HG03571 (cell line): ENCODE data around the gene TMEM144.
A peak's percentile ranks its signal among the peaks of the same experiment; 100 is the strongest.

ENCODE experiments used
- ATAC-seq: cut with Tn5 transposase; IDR thresholded peaks from one replicate; pipeline ENCODE4 v1.9.1; 2021; ENCODE audit not compliant: unreplicated experiment

The TMEM144 gene

DNA sequence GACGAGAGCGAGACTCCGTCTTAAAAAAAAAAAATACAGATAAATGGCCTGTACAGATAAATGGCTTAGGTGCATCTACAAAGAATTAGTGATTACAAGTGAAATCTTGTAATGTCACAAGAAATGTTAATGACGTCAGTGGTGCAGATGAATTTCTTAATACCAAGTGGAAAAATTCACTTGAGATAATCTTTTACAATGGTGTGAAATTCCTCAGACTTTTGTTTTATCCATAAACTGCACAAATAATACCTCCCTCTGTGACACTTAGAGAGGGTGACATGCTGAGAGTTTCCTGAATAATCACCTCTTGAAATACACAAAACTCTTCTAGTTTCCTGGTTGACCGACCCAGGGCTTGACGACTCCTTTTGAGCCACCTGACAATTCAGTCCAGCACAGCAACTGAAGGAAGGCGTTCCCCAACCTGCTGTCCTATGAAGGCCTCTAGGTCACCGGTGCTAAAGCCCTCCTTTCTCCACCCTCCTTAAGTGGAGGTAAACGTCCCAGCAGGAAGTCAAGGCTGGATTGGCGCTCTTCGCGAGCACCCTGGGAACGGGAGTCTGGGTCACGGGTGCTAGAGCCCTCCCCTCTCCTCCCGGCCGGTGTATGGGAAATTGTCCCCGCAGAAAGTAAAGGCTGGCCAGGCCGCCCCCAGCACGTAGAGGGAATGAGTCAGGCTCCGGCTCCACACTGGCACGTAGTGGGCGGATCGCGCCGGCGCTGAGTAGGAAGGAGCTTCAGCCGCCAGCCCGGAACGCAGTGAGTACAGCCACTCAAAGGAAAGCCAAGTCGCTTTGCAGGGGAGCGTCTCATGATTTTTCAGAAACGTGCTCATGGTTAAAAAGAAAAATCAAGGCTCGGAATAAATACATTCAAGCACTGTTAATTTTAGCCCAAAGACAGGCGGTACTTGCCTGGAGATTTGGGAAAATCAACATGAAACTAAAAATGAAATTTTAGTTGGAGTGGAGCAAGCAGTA lies at the start of gene TMEM144:
TSS of gene TMEM144 (plus strand) at position 662 of the 983 bp plus-strand sequence. CDS start 2,182 bp downstream, outside the sequence.
- peak; percentile 73 for ATAC-seq

DNA sequence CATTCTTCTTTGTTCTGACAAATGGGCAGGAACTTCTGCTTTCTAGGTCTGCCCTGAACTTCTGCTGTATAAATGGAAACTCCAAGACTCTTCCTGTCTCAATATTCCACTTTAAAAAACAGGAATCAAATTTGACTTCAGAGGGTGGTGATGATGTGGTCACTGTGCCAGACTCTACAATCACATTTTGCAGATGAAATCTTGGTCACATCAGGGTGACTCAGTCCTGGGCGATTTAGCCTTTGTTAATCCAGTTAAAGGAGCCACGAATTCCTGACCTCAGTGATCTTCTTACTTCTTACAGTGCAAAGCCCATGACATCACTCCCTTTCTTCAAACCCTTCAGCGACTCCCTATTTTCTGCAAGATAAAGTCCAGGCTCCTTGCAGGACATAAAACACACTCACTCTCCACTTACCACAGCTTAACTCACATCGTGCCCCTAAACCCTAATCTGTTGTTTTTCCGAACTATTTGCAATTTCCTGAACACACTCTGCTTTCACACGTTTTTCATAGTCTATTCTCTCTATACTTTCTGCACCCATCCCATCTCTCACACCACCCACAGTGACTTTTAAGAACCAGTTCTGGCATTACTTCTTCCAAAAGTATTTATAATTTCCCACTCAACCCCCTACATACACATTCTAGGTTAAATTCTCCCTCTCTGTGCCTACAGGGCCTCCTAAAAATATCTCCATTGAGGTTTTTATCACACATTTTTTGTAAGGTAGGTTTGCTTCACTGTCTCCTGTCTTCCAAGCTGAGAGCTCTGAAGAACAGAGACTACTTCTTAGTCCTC lies 48.5 kb upstream of the TMEM144 start:
- ATAC-seq: no peak

DNA sequence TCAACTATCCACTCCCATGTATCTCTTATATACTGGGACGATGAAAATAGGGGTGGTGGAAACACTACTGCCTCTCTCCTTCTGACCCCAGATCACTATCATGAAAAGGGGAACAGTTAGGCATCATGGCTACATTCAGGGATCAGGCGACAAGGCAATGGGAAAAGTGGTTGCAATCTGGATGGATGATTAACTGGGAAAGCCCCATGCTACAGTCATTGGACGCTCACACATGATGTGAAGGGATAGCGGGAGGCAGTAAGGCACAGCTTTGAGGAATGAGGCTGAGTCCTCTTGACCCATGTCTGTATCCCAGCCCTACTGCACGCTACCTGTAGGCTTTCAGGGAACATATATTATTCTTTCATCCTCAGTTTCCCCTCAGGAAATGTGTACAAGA lies 47.7 kb upstream of the TMEM144 start:
- no peak for ATAC-seq

DNA sequence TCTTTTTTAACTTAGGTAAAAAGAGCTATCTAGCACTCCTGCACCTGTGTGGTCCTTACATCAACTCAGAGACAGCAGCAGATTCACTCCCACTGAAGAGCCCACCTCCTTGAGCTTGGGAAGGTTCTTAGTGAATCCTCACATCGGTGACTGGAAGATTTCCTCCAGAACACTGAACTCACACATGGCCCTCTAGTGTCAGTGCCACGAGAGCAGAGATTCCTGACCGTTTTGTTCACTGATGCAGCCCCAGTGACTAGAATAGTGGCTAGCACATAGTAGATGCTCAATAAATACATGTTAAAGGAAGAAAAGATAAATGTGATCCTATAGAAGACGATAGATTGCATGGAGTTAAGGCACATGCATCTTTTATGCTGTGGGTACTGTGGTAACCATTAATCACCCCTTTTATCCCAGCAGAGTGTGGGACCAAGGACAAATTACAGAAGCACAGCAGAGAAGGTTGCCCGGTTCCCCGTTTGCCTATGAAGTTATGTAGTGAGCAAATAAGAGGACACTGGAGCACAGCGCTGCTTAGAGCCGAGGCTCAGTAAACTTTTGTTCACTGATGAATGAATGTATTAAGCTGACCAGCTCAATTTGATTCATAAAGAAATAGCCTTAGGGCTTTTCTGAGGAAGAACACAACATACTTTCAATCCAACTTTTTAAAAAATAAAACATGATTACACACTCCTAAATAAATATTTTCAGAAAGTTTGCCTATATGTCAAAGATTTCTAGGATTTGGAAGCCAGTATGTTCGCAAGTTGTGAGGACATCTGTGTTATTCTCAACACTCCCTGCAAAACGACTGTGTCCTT lies 46.1 kb upstream of the TMEM144 start:
- no peak for ATAC-seq

DNA sequence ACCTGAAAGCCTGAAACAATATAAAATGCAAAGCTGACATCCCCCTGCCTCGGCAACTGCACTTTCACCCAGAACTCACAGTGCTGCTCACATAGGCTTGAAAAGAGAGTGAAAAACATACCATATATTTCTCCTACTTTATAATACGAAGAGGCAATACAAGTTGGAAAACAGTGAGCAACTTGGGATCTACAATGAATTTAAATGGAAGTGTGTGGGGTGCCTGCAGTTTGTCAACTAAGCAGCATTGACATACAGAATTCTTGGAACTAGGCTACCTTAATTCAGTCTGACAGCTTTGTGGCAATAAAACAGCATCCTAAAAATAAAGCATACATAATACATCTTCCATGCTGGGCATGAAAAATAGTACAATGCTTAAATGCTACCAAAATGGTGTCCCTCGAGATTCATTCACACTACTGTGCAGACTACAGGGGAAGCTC lies 45.5 kb upstream of the TMEM144 start:
- ATAC-seq: no peak

DNA sequence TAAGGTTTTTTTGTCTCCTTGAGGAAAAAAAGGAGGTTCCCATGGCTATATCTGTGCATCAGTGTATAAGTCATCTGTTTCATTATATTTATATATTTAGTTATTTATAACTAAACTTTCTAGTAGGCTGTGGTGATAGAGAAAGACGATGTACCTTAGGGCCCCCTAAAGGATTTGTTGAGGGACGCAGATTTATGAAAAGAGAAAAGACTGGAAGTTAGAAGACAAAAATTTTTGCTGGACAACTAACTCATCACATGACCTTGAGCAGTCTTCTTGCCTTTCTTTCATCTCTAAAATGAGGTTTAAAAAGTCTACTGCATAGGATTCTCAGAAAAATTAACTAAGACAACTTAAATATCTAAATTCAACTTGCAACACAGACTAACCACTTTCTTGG lies 43.6 kb upstream of the TMEM144 start:
- ATAC-seq: no peak

DNA sequence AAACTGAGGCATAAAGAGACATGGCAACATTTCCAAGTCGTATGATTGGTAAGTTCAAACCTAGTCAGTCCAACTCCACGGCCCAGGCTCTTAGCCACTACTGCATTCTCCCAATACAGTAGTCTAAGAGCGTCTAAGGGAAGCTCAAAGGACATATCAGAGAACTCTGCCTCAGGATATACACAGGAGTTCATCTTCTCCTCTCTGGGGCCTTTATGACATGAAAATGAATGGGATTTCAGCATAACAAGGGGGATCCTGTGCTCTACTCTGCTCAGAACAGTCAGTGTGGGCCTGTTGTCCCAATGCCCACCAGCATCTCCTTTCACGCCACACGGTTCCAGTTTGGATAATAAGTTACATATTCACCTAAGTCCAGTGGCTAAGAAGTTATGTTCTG lies 41.7 kb upstream of the TMEM144 start:
- ATAC-seq: no peak

DNA sequence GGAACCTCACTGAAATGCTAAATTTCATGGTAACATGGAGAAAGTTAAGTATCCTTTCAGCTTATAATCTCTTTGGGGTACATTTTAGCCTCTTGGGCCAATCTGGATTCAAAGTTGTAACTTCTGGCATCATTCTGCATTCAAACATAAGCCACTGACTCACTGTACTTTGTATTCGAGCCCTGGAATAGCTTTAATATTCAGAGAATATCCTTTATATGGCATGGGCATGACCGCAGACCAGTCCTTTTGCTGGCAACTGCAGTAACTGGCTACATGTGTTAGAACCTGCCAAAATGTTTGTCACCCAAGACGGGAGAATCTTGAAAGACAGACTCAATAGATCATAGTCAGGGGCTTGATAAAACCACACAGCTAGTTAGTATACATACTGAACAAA lies 40.8 kb upstream of the TMEM144 start:
- no peak for ATAC-seq

DNA sequence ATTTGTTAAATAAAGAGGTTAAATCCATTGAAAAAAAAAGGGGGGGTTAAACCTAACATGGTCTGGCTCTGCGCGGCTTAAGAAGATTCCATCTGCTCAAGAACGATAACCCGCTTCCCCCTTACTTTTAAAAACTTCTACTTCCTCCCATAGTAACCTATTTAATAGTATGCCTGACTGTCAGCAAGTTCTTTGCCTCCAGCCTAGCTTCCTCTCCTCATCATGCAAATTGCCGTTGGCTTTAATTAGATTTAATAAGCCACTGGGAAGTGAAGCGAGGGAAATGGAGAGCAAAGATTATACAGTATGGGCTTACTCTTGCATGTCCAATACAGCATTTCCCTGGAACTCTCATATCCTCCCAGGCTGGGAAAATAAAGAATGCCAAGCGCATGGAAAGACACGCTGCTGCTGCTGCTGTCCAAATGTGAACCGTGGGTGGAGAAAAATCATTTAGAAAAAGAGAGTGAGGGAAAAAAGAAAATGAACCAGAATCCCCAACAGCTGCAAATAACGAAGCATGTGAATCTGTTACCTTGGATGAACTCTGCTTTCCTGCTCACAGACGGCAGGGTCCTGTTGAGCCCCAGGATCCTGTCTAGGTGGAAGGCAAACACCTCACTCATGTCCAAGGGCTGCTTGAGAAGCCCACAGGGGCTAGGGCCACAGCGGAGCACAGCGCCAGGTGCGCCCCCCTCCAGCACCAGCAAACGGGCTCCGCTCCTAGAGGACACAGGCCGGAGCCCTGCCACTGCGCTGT lies 40.2 kb upstream of the TMEM144 start:
- ATAC-seq: no peak

DNA sequence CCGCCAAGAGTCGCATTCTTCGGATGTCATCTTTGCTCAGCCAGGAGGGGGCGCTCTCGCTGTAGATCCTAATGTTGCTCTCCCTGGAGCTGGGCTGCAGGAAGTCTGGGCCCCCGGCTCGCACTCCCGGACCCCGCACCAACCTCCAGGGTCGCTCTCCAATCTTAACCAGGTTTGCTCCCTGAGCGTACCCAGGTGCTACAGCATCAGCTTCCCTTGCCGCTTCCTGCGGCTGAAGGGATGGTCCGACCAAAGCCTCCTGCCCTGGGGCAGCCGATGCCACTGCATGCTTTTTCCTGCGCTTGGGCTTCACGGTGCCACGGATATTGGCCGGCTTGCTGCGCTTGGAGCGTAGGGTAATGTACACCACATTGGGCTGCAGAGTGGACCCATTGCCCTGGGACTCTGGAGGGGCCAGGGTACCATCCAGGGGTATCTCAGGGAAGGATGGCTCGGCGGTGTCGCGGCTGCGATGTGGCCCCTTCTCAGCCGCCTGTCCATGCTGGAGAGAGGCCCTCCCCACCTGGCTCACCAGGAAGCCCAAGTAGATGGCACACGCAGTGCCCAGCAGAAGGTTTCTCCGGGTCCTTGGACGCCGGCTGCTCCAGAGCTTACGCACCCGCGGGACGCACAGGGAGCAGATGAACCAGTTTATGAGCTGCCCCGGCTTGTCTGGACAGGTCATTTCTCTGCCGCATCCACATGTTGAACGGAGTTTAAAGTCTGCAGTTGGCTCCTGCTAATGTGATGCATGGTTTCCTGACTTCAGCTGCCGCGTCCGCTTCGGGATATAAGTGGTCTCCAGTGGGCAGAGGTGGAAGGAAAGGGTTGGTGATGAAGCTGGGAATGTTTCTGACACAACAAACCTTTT lies 39.4 kb upstream of the TMEM144 start:
- no peak for ATAC-seq

DNA sequence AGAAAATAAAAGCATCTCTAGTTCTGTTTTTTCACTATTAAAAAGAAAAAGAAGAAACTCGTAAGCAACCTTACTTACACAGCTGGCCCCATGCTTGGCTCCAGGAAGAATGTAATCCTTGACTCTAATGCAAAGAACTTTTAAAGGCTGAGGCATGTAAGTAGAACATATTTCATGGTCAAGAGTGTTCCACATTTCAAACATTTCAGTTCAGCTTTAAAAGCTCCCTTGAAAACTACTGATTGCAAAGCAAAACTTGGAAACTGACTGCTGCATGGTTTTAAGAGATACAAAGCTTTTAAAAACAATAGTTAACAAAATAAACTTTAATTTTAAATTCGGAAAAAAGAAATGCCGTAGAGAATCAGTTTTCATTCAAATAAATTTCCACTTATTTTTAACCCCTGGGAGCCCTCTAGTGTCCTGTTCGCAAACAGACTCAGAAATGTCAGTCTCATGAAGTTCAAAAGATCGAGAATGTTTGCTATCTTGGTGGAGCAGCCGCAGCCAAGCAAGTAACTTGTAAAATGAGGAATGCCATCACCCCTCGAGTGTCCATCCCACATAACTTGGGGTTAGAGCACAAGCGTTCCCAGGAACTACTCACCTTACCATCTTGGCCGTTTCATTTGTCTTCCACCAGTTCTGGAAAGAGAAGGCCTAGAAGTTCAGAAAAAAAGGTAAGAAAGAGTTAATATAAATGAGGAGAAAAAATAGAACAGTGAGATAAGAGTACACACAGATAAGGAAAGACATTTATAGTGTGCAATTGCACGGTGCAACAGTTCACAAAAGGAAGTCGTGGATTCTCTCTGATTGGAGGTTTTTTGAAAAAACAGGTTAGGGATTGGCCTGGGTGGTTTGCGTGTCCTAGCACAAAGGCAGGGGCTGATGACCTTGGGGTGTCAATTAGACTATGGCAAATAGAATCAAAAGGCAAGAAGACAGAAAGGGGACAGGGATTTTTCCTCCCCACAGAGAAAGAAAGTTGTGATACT lies 37.7 kb upstream of the TMEM144 start, which contains the start of gene GASK1B:
TSS of gene GASK1B (minus strand) at position 765 of the 998 bp plus-strand sequence. CDS start 1,650 bp downstream, outside the sequence.
- no peak for ATAC-seq

DNA sequence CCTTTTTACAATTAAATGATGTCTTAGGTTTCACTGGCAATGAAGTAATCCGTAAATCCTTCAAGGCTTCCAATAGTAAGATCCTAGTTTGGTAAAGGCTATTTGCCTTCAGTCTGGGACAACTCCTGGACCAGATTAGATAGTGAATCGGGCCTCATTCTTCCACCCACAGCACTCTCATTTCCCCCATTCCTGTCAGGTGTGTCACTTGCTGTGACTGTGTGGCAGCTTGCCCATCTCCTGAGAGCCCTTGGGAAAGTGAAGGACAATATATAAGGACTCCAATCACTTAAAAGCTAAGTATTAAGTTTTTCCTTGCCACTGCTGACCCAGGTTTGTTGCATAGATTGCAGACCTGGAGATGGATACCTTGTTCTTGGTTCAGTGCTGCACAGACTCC lies 34.2 kb upstream of the TMEM144 start:
- no peak for ATAC-seq

DNA sequence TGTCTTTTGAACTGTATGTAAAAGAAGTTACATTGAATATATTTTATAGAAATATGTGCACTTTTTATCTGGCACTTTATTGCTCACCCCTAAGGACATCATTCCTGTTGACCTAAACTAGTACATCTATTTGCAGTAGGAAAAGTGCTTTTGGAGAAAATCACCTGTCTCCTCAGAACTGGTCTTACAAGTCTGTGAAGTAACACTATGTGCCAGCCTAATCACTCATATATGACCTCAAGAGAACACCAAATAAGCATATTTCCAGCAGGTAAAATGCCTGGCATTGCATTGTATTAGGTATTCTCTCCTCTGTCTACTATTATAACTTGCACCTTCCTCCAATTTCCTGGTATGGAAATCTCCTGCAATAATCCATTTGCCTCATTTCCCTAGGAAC lies 33.5 kb upstream of the TMEM144 start:
- ATAC-seq: no peak

DNA sequence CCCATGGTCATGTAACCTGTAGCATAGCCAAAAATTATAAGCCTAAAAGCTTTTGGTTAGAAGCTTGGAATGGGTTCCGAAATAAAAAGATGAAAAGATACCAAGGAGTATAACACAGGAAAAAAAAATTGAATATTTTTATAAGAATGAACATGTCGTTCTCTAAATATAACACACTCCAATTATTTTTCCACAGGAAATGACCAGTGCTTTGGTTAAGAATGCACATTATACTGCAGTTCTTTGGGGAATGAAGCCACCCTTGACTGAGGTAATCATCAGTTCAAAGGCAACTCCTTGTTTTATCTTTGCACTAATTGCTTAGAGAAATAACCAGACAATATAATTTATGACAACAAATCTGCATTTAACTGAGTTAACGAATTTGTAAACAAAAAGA lies 30.8 kb upstream of the TMEM144 start:
- ATAC-seq: no peak

DNA sequence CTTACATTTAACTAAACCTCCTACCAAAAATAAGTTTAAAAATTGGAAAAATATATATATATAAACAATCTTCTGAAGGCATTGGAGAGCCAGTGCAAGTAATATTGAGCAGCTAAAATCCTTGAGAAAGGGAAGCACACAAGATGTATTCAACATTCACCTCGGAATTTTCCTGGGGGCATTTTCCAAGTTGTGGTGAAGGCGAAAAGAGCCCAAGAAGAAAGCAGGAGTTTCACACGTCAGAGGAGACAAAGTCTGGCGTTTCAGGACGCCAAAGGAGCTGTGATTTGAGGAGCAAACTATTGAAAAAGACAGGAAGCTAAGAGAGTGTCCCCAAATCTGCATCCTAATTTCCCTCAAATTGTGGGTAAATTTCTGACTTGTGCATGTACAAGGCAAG lies 28.4 kb upstream of the TMEM144 start:
- no peak for ATAC-seq

DNA sequence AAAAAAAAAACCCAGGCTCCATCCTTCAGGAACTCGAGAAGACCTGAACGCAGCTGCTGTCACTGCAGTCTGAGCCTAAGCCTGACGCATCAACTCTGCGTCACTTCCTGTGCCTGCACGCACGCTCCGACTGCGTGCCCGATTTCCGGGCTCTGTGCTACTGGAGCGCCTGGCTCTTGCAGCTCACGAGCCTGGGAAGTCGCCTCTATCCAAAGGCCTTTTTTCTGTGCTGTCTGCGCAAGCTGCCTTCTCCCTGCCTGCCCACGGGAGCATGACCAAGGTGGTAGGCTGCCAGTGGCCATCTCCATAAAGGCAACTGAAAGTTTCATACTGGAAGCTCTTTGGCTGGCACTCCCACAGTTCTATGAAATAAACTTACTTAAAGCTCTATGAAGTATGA lies 27.6 kb upstream of the TMEM144 start:
- no peak for ATAC-seq

DNA sequence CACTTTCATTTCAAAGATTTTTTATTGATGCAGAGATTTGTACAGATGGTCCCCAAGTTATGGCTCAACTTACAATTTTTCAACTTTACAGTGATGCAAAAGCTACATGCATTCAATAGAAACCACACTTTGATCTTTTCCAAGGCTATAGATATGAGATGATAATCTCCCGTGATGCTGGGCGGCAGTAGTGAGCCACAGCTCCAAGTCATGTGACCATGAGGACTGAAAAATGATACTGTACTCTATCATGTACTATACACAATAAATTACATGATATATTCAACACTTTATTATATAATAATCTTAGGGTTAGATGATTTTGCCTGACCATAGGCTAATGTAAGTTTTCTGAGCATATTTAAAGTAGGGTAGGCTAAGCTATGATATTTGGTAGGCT lies 23.5 kb upstream of the TMEM144 start:
- no peak for ATAC-seq

DNA sequence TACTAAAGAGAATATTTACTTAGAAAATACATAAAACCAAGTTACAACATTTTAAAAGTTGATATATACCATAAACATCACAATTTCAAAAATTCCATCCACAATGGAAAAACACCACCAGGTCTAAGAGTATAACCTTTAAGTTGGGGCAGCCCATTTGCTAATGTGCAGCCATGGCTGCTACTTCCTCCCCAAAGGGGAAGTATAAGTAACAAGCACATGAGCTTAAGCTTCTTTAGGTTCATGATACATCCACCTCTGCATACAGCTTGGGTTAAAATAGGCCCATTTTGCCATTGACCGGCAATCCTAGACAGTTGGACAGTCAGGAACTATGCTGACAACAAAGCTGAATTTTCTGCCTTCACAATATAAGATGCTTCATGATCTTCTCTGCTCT lies 20.9 kb upstream of the TMEM144 start:
- ATAC-seq: no peak
